Ovary (tissue), 9 donors: ENCODE data around the gene FIGNL1. TPM values are rescaled to one million over a fixed set of nuclear protein-coding genes. Genes with fewer than 3 reads are reported as not detected.

Experiments used
- DNase-seq, 5 donors: peaks; one replicate each; pipeline ENCODE4 v3.0.0-alpha.2; 2019 to 2020
- H3K27ac ChIP-seq, 2 donors: fragments of 200-600 bp; one replicate each; pipeline versions ENCODE4 v1.5.1 to v1.8.0; 2019 to 2022
- H3K27me3 ChIP-seq: fragments of 200-600 bp; one replicate; pipeline ENCODE4 v1.8.0; 2022
- H3K36me3 ChIP-seq: fragments of 200-600 bp; sonication (generic); one replicate; pipeline ENCODE4 v1.5.1; 2019
- H3K4me1 ChIP-seq: one replicate; pipeline ENCODE4 v1.8.1; 2013; ENCODE audit warnings: mild to moderate bottlenecking, moderate library complexity; ENCODE audit not compliant: insufficient read depth
- H3K4me3 ChIP-seq: fragments of 200-600 bp; sonication (generic); one replicate; pipeline ENCODE4 v1.5.1; 2017
- H3K9me3 ChIP-seq, 2 donors: fragments of 200-600 bp in 1 of 2; sonication (generic) in 1 of 2; one replicate each; pipeline versions ENCODE4 v1.5.1 to v1.8.1; 2013 to 2019; ENCODE audit warnings: mild to moderate bottlenecking in 1 of 2, moderate library complexity in 1 of 2
- CTCF ChIP-seq, 3 donors: fragments of 450-650 bp in 2 of 3; fragments of 200-600 bp in 1 of 3; IDR thresholded peaks; one replicate each; pipeline versions ENCODE4 v1.5.1 to v1.8.0; 2016 to 2022; ENCODE audit warnings: antibody characterized with exemption in 3 of 3, mild to moderate bottlenecking in 1 of 3
- EP300 ChIP-seq: sonication (generic); formaldehyde crosslinking; IDR thresholded peaks from one replicate; pipeline ENCODE4 v1.6.1; 2017; ENCODE audit warnings: antibody characterized with exemption
- POLR2A ChIP-seq: fragments of 450-650 bp; IDR thresholded peaks from one replicate; pipeline ENCODE4 v1.6.1; 2017; ENCODE audit warnings: antibody characterized with exemption, mild to moderate bottlenecking, moderate library complexity
- WGBS, 3 donors: extraction: QIAGEN DNeasy Blood & Tissue Kit in 1 of 3; methylation state at CpG; one replicate each; pipeline versions ENCODE4 v1.1.5 to v1.1.7; 2013 to 2017; 5-methylcytosine and 5-hydroxymethylcytosine counted together
- intact Hi-C, 4 donors: fragments of 100-400 bp; cut with DNase I; formaldehyde crosslinking; loops; one replicate each; pipeline versions ENCODE4 v1.11.0 to v1.15.1; 2022 to 2023
- polyA plus RNA-seq, 2 donors: library from polyadenylated mRNA; stranded (reverse); fragments of 200-250 nt in 1 of 2; fragments of 350-450 nt in 1 of 2; fragmentation: Illumina TruSeq in 1 of 2; extraction: RNeasy Lipid Tissue Mini Kit (QIAGEN cat#74804) in 1 of 2; gene quantifications; one replicate each; pipeline ENCODE4 v1.2.3, GENCODE V29; 2013 to 2014
- total RNA-seq, 7 donors: library from RNA; depleted of rRNA in 2 of 7; stranded (reverse); fragments of >200 nt in 2 of 7; fragmentation: NEBNext Ultra II Directional in 3 of 7; extraction: Animal tissue kit (Norgen Biotek cat#: 25700) in 3 of 7; gene quantifications; one replicate each; pipeline versions ENCODE4 v1.1.0 to v1.2.4, GENCODE V29; 2016 to 2023
- donor health status: DM: no; HTN: no; CAD: no; lungs with moderate emphysema.
- donor health status: DM: no; HTN: no; CAD: no.
- donor health status: Bipolar disorder and iron deficiency.
- donor health status: DM: yes; HTN: yes; CAD: no.
- donor health status: DM: no; HTN: no; CAD: no.
- donor health status: DM: yes; HTN: yes; CAD: no.

The FIGNL1 gene
- total and polyA plus RNA-seq, 9 donors: 6.6 to 13.7 (median 11.2) TPM

GRCh38 chr7:50413561-50413960 is 36.6 kb downstream of the FIGNL1 start:
- intact Hi-C loops: no loop called here
- Histone ChIP-seq H3K4me3 (no peak overlapping the region), H3K9me3 (no peaks in the 10 kb centered on the region), H3K36me3 (no peaks in the 10 kb centered on the region), H3K27ac (no peak overlapping the region), H3K4me1 (no peaks in the 10 kb centered on the region), H3K27me3 (no peaks in the 10 kb centered on the region)
- WGBS, 3 donors: 90 to 93% (median 90%) methylated on average over 7 of the region's 7 CpGs
- DNase-seq: no peak
- no peak for TF ChIP-seq CTCF (IDR thresholded peaks at IDR 0.05)
- TF ChIP-seq POLR2A: no peak
- TF ChIP-seq EP300: no peak

- Histone ChIP-seq H3K36me3 (no peaks in the 10 kb centered on the region), H3K9me3 (no peaks in the 10 kb centered on the region), H3K4me3 (no peak overlapping the region), H3K4me1 (no peaks in the 10 kb centered on the region), H3K27ac (no peak overlapping the region), H3K27me3 (no peaks in the 10 kb centered on the region)
- DNase-seq: no peak
- intact Hi-C loops: no loop called here
- 51 to 52% (median 51%) methylated on average over 4 of the region's 4 CpGs for WGBS, 3 donors
- TF ChIP-seq CTCF (IDR thresholded peaks at IDR 0.05) (no peak), EP300 (no peak), POLR2A (no peak)
These were observed 37.2 kb downstream of the FIGNL1 start for GRCh38 chr7:50412973-50413372.

GRCh38 chr7:50411332-50411731 is 38.8 kb downstream of the FIGNL1 start:
- Histone ChIP-seq H3K36me3 (no peaks in the 10 kb centered on the region), H3K4me3 (no peak overlapping the region), H3K27me3 (no peaks in the 10 kb centered on the region), H3K27ac (no peak overlapping the region), H3K4me1 (no peaks in the 10 kb centered on the region), H3K9me3 (no peaks in the 10 kb centered on the region)
- WGBS, 3 donors: 83 to 87% (median 85%) methylated on average over 6 of the region's 6 CpGs
- intact Hi-C loops: no loop called here
- no peak for TF ChIP-seq POLR2A
- no peak for TF ChIP-seq EP300
- no peak for TF ChIP-seq CTCF (IDR thresholded peaks at IDR 0.05)
- DNase-seq: no peak

GRCh38 chr7:50409856-50410745 is 40.0 kb downstream of the FIGNL1 start:
- TF ChIP-seq EP300 (no peak), POLR2A (no peak), CTCF (IDR thresholded peaks at IDR 0.05) (no peak)
- no peaks in the 10 kb centered on the region for H3K4me1 ChIP-seq
- no peak overlapping the region for H3K4me3 ChIP-seq
- 82 to 87% (median 86%) methylated on average over 17 of the region's 17 CpGs for WGBS, 3 donors
- no peaks in the 10 kb centered on the region for H3K9me3 ChIP-seq
- no peak for DNase-seq
- no peaks in the 10 kb centered on the region for H3K27me3 ChIP-seq
- H3K27ac ChIP-seq: no peak overlapping the region
- H3K36me3 ChIP-seq: no peaks in the 10 kb centered on the region
- intact Hi-C loops: no loop called here
